ENCODE measurements around the gene LARGE1.

LARGE1 gene

DNA sequence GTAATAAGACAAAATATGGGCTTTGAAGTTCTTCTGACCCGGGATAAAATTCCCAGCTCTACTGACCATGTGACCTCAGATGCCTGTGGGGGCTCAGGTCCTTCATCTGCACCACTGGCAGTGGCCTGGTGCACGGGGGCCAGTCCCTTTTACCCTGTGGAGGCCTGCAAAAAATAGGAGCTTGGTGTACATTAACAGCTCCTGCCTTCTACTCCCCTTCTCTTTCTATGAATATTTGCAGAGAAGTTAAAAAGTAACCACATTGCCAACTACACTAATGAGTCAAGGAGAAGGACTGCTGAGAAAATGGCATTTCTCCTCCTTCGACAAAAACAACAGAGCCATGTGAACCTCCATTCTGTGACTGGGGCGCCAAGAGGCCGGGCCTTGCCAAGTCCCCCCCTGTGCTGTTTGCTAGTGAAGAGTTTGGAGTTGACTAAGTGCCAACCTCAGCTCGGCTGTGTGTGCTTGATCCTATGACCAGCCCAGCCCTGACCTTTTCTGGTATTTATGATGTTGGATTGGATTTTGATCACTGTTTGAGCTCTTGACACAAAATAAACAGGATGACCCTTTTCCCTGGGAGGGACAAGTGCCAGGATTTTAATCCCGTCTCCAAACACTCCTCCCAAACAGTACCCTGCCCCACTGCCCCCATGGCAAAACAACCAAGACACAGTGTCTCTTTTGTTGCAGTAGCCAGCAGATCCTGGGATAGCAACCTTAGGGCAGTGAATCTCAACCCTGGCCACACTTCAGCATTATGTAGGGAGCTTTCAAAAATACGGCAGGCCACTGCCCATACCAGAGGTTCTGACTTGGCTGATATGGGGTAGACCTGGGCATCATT, 380.1 kb downstream of the LARGE1 start:
- no peak for DNase-seq

GRCh38 chr22:33539202-33539901, 380.9 kb downstream of the LARGE1 start:
- no peak for DNase-seq

- DNase-seq, result no peak
These were observed 381.9 kb downstream of the LARGE1 start for GRCh38 chr22:33538277-33538885.

- no peak for DNase-seq
These were observed 383.2 kb downstream of the LARGE1 start for GRCh38 chr22:33537059-33537458.

GRCh38 chr22:33535937-33536875, 384.1 kb downstream of the LARGE1 start:
- DNase-seq, result no peak

- no peak for DNase-seq
These were observed 390.7 kb downstream of the LARGE1 start for GRCh38 chr22:33529424-33530113.

- no peak for DNase-seq
These were observed 392.1 kb downstream of the LARGE1 start for GRCh38 chr22:33528183-33528582.

DNA sequence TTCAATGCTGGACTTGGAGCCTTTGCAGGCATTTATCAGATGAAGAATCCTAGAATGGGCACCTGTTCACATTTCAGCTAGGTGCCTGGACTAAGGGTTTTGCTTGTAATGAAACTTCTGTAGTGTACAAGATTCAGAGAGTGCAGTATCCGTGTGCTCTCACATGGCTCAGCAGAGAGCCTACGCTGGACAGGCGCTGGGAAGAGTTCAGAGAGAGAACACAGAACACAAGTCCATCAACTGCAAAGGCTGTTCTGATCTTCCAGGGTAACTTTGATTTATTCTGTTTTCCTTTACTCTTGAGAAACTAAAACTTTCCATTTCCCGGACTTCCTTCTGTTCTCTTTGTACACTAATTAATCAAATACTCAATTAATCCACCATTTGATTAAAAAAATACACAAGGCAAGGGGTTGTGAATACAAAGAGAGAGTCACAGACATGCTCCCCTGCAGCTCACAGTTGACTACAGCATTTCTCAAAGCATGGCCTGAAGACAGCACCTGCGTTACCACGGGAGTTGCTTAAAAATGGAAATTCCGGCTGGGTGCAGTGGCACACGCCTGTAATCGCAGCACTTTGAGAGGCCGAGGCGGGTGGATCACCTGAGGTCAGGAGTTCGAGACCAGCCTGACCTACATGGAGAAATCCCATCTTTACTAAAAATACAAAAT, 393.7 kb downstream of the LARGE1 start:
- no peak for DNase-seq

- DNase-seq, result no peak
These were observed 395.6 kb downstream of the LARGE1 start for GRCh38 chr22:33524511-33525260.

GRCh38 chr22:33521879-33522665, 398.2 kb downstream of the LARGE1 start:
- DNase-seq, result no peak

GRCh38 chr22:33520904-33521780, 399.1 kb downstream of the LARGE1 start:
- no peak for DNase-seq

GRCh38 chr22:33519974-33520903, 400.0 kb downstream of the LARGE1 start:
- DNase-seq, result no peak

- peak; percentile 1 for DNase-seq
These were observed 401.0 kb downstream of the LARGE1 start for GRCh38 chr22:33519071-33519973.

- no peak for DNase-seq
These were observed 401.9 kb downstream of the LARGE1 start for GRCh38 chr22:33518405-33518804.

GRCh38 chr22:33515795-33516194, 404.5 kb downstream of the LARGE1 start:
- no peak for DNase-seq
